CD4-positive, alpha-beta T cell (primary cell): ENCODE data around the gene DSG3. TPM values are rescaled to one million over a fixed set of nuclear protein-coding genes. Genes with fewer than 3 reads are reported as not detected.

Experiments
- ATAC-seq: fragments of 200-7000 bp; cut with Tn5 transposase; one replicate; pipeline ENCODE4 v1.10.0; 2022; ENCODE audit warnings: mild to moderate bottlenecking; ENCODE audit not compliant: poor library complexity
- CTCF ChIA-PET: fragments of 350-600 bp; sonication (Branson Sonifier 250); formaldehyde crosslinking; loops from one replicate; lab custom pipeline; 2021; ENCODE audit warnings: antibody characterized with exemption, inconsistent platforms; lab: Charles Lee
- POLR2A ChIA-PET: fragments of 350-600 bp; sonication (Branson Sonifier 250); formaldehyde crosslinking; loops from one replicate; lab custom pipeline; 2021; ENCODE audit warnings: antibody characterized with exemption, inconsistent platforms; lab: Charles Lee
- DNase-seq, 14 experiments: peaks; one replicate each; pipeline ENCODE4 v3.0.0-alpha.2; 2013 to 2020; ENCODE audit warnings: mixed read lengths in 2 of 14
- H3K27ac ChIP-seq, 2 donors: one replicate each; pipeline versions ENCODE4 v1.5.1 to v1.7.0; 2013; ENCODE audit warnings: low read length in 2 of 2, low read depth in 1 of 2, mild to moderate bottlenecking in 1 of 2
- H3K27me3 ChIP-seq, 2 experiments: 1 replicate in 1 of 2; 2 replicates in 1 of 2; pipeline versions ENCODE4 v1.6.1 to v1.7.0; 2013; ENCODE audit warnings: low read length in 2 of 2, control low read depth in 1 of 2, mild to moderate bottlenecking in 1 of 2, moderate library complexity in 1 of 2; ENCODE audit not compliant: insufficient read depth in 2 of 2, control insufficient read depth in 1 of 2
- H3K36me3 ChIP-seq: one replicate; pipeline ENCODE4 v1.6.1; 2013; ENCODE audit warnings: low read length, control low read depth; ENCODE audit not compliant: insufficient read depth
- H3K4me1 ChIP-seq: one replicate; pipeline ENCODE4 v1.6.1; 2013; ENCODE audit warnings: low read length, control low read depth; ENCODE audit not compliant: insufficient read depth
- H3K4me3 ChIP-seq: one replicate; pipeline ENCODE4 v1.5.1; 2013; ENCODE audit warnings: mild to moderate bottlenecking, low read length, moderate library complexity
- H3K9me3 ChIP-seq, 2 experiments: 1 replicate in 1 of 2; 2 replicates in 1 of 2; pipeline versions ENCODE4 v1.6.1 to v1.7.0; 2013; ENCODE audit warnings: low read length in 2 of 2, mild to moderate bottlenecking in 2 of 2, control low read depth in 1 of 2, moderate library complexity in 1 of 2; ENCODE audit not compliant: control insufficient read depth in 1 of 2, insufficient read depth in 1 of 2
- H3K27ac Mint-ChIP-seq: one replicate; pipeline ENCODE4 v1.8.0; 2020; ENCODE audit warnings: mixed read lengths
- H3K27me3 Mint-ChIP-seq: one replicate; pipeline ENCODE4 v1.8.0; 2021; ENCODE audit warnings: mixed read lengths
- H3K36me3 Mint-ChIP-seq: one replicate; pipeline ENCODE4 v1.8.0; 2021; ENCODE audit warnings: low read depth, mixed read lengths
- H3K4me1 Mint-ChIP-seq: one replicate; pipeline ENCODE4 v1.8.0; 2021; ENCODE audit warnings: low read depth, mixed read lengths
- H3K4me3 Mint-ChIP-seq: one replicate; pipeline ENCODE4 v1.8.0; 2020; ENCODE audit warnings: mild to moderate bottlenecking, mixed read lengths
- H3K9me3 Mint-ChIP-seq: one replicate; pipeline ENCODE4 v1.8.0; 2020; ENCODE audit warnings: mixed read lengths
- CTCF ChIP-seq: fragments of 200-600 bp; IDR thresholded peaks from one replicate; pipeline ENCODE4 v1.8.0; 2022; ENCODE audit warnings: antibody characterized with exemption, mild to moderate bottlenecking
- intact Hi-C, 2 experiments: fragments of 100-400 bp; cut with DNase I in 1 of 2; cut with micrococcal nuclease in 1 of 2; formaldehyde crosslinking; loops; one replicate each; pipeline versions ENCODE4 v1.15.1 to v1.9.0; 2023 to 2025; cut with DNase I, micrococcal nuclease
- total RNA-seq, 174 experiments: library from RNA in 2 of 174; stranded (reverse) in 2 of 174; gene quantifications; one replicate each; pipeline ENCODE4 v1.2.3 and lab custom pipeline; 2021 to 2026

Gene DSG3
- total RNA-seq, 2 experiments from 2014 or later: not detected

- no peak for DNase-seq
- no peak for ATAC-seq
- no peak overlapping the region for H3K27ac Mint-ChIP-seq
- no peaks in the 10 kb centered on the region for H3K4me1 Mint-ChIP-seq
- no peaks in the 10 kb centered on the region for H3K36me3 Mint-ChIP-seq
- no peaks in the 10 kb centered on the region for H3K9me3 Mint-ChIP-seq
- H3K4me3 ChIP-seq: no peak overlapping the region
- H3K27me3 Mint-ChIP-seq: no peaks in the 10 kb centered on the region
- CTCF ChIA-PET: no interaction called here
- intact Hi-C loops: no loop called here
- TF ChIP-seq CTCF: no peak
- H3K27me3 ChIP-seq: no peaks in the 10 kb centered on the region
- POLR2A ChIA-PET: no interaction called here
- H3K4me3 Mint-ChIP-seq: no peak overlapping the region
- no peaks in the 10 kb centered on the region for H3K4me1 ChIP-seq
- H3K36me3 ChIP-seq: no peaks in the 10 kb centered on the region
- H3K27ac ChIP-seq: no peak overlapping the region
- H3K9me3 ChIP-seq: no peaks in the 10 kb centered on the region
These were observed 62.8 kb downstream of the DSG3 start for GRCh38 chr18:31510319-31510718.

GRCh38 chr18:31511098-31511497, 63.6 kb downstream of the DSG3 start:
- intact Hi-C loops: no loop called here
- Mint-ChIP-seq H3K27me3 (no peaks in the 10 kb centered on the region), H3K4me3 (no peak overlapping the region), H3K4me1 (no peaks in the 10 kb centered on the region), H3K9me3 (no peaks in the 10 kb centered on the region), H3K27ac (no peak overlapping the region), H3K36me3 (no peaks in the 10 kb centered on the region)
- TF ChIP-seq CTCF: no peak
- Histone ChIP-seq H3K27ac (no peak overlapping the region), H3K9me3 (no peaks in the 10 kb centered on the region), H3K36me3 (no peaks in the 10 kb centered on the region), H3K4me1 (no peaks in the 10 kb centered on the region), H3K27me3 (no peaks in the 10 kb centered on the region), H3K4me3 (no peak overlapping the region)
- ChIA-PET CTCF (no interaction called here), POLR2A (no interaction called here)
- DNase-seq: no peak
- ATAC-seq: no peak

- no peak for ATAC-seq
- Histone ChIP-seq H3K4me1 (no peaks in the 10 kb centered on the region), H3K4me3 (no peak overlapping the region), H3K27me3 (no peaks in the 10 kb centered on the region), H3K27ac (no peak overlapping the region), H3K9me3 (no peaks in the 10 kb centered on the region), H3K36me3 (no peaks in the 10 kb centered on the region)
- Mint-ChIP-seq H3K27ac (no peak overlapping the region), H3K27me3 (no peaks in the 10 kb centered on the region), H3K9me3 (no peaks in the 10 kb centered on the region), H3K36me3 (no peaks in the 10 kb centered on the region), H3K4me3 (no peak overlapping the region), H3K4me1 (no peaks in the 10 kb centered on the region)
- ChIA-PET CTCF (no interaction called here), POLR2A (no interaction called here)
- intact Hi-C loops: no loop called here
- no peak for DNase-seq
- no peak for TF ChIP-seq CTCF
These were observed 64.7 kb downstream of the DSG3 start for GRCh38 chr18:31512203-31512764.
